C4-2B (cell line): ENCODE data around the gene ASB16.

ENCODE experiments used
- CTCF ChIP-seq: fragments of 450-650 bp; conservative IDR thresholded peaks from 2 replicates; pipeline ENCODE4 v1.5.1; 2017; ENCODE audit warnings: mild to moderate bottlenecking
- ZFX ChIP-seq: fragments of 450-650 bp; IDR thresholded peaks from 2 replicates; pipeline ENCODE4 v1.6.1; 2017

GRCh38 chr17:44190481-44190880 is 20.0 kb downstream of the ASB16 start:
- TF ChIP-seq CTCF, result no peak
- TF ChIP-seq ZFX, result no peak
